ENCODE results near the gene KCTD1.

DNA sequence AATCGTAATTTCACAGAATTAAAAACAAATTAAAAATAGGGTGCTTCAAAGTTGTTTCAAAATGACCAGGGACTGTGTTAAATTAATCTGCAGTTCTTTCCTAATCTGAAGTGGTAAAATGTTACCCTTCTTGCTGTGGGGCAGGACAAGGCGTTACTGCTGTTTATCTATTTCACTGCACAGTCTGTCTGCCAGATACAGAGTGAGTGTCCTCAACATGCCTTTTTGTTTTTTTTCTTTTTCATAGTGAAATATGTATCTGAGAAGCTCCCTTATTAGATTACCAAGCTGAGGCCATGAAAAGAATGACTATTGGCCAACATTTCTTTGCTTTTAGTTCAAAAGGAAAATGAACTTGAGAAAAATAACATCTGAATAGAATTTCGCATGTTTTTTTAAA, 38.0 kb downstream of the KCTD1 start:
- no peak for TF ChIP-seq EZH2 (IDR thresholded peaks at IDR 0.05; ENCODE audit: low read depth)
- TF ChIP-seq, protein P1, sequence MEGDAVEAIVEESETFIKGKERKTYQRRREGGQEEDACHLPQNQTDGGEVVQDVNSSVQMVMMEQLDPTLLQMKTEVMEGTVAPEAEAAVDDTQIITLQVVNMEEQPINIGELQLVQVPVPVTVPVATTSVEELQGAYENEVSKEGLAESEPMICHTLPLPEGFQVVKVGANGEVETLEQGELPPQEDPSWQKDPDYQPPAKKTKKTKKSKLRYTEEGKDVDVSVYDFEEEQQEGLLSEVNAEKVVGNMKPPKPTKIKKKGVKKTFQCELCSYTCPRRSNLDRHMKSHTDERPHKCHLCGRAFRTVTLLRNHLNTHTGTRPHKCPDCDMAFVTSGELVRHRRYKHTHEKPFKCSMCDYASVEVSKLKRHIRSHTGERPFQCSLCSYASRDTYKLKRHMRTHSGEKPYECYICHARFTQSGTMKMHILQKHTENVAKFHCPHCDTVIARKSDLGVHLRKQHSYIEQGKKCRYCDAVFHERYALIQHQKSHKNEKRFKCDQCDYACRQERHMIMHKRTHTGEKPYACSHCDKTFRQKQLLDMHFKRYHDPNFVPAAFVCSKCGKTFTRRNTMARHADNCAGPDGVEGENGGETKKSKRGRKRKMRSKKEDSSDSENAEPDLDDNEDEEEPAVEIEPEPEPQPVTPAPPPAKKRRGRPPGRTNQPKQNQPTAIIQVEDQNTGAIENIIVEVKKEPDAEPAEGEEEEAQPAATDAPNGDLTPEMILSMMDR (conservative IDR thresholded peaks at IDR 0.05) = no peak

All from PC-9 (cell line).